ENCODE data around the gene MICAL3. TPM values are rescaled to one million over a fixed set of nuclear protein-coding genes. Genes with fewer than 3 reads are reported as not detected.
"Not testable (repeated sequence)": the region's sequence is repeated elsewhere in the genome, so short reads cannot be mapped to it uniquely, and the experiment has no call there.

Gene MICAL3
- 90.4 TPM for total RNA-seq
- long read RNA-seq, partial matches to known transcripts: 4 of 21 reads
- long read RNA-seq, other reads (novel, unspliced or antisense): 16 of 21 reads

DNA sequence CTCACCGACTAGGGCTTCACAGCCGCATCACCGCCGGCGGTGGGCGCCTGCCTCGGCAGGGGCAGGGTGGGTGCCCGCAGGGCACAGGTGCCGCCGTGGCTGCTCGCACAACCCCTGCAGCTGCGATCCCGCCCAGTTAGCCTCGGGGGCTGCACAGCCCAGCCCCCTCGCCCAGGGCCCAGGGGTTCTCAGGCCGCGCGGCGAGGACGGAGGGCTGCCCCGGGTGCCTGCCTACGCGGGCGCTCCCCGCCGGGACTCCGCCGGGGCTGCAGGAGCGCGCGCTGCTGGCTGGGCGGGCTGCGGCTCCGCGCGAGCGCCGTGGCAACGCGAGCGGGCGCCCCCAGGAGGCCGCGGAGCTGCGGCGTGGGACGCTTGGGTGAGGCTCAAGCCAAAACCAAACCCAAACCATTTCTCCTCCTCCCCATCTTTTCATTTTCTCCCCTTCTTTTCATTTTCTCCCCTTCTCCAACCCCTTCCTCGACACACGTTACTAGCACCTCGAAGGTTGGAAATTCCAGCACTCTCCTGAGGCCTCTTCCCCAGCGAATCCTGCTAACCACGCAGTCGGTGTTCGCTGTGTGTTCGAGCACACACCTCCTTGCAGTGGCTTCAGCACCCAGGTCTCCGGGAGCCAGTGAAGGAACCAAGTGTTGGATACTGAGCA lies at the start of gene MICAL3:
TSS of gene MICAL3 (minus strand) at position 286 of the 664 bp plus-strand sequence. CDS start 117,749 bp downstream, outside the sequence.
- ATAC-seq (peak; percentile 88), DNase-seq (peak; percentile 86)
- intact Hi-C loops (cut with micrococcal nuclease): loop anchor here (10.0 kb wide), 1 partner anchor 50 kb away; the partner anchor contains the start of gene PEX26

GRCh38 chr22:18073927-18074326 lies 49.6 kb upstream of the MICAL3 start:
- intact Hi-C loops (cut with micrococcal nuclease): loop anchor here (10.0 kb wide), 2 partner anchors 49 to 179 kb away; partner anchors contain the start of gene MICAL3
- not testable (repeated sequence) for ATAC-seq, DNase-seq

DNA sequence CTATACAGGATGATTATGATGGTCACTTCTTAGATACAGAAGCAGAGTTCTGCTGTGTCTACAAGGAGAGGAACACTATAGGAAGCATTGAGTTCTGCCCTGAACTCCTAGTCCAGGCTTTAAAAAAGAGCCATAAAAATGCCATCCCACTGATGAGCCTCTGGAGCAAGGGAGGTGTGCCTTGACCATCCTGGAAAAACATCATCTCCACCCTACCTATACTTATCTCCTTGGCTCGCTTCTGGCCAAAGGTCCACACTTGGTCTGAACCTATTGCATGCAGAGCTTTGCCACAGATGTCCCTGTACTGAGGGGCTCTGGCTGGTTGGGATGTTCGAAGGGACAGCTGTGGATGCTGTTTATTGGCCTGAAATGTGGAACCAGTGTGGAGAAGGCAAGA lies 49.1 kb upstream of the MICAL3 start:
- no peak for DNase-seq
- no peak for ATAC-seq
- intact Hi-C loops (cut with micrococcal nuclease): loop anchor here (10.0 kb wide), 2 partner anchors 49 to 179 kb away; partner anchors contain the start of gene MICAL3

DNA sequence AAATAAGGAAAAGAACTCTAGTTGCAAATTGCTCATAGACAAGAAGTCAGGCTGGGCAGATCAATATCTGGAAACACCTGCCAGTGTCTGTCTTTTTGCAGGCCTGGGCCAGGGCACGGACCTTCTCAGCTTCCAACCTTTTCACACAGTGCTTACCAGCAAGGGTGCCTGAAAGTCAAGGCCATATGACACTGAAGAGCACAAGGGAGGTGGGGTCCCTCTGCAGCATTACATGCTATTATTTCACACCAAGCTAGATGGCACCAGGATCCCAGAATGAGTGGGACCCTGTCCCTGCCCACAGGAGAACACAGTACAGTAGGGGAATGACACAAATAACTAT lies 47.6 kb upstream of the MICAL3 start:
- intact Hi-C loops (cut with micrococcal nuclease): loop anchor here (10.0 kb wide), 2 partner anchors 47 to 177 kb away; partner anchors contain the start of gene MICAL3
- no peak for ATAC-seq
- no peak for DNase-seq

- not testable (repeated sequence) for ATAC-seq, DNase-seq
- intact Hi-C loops (cut with micrococcal nuclease): loop anchor here (10.0 kb wide), 2 partner anchors 47 to 177 kb away; partner anchors contain the start of gene MICAL3
Observed at GRCh38 chr22:18071307-18071967, 47.1 kb upstream of the MICAL3 start.

DNA sequence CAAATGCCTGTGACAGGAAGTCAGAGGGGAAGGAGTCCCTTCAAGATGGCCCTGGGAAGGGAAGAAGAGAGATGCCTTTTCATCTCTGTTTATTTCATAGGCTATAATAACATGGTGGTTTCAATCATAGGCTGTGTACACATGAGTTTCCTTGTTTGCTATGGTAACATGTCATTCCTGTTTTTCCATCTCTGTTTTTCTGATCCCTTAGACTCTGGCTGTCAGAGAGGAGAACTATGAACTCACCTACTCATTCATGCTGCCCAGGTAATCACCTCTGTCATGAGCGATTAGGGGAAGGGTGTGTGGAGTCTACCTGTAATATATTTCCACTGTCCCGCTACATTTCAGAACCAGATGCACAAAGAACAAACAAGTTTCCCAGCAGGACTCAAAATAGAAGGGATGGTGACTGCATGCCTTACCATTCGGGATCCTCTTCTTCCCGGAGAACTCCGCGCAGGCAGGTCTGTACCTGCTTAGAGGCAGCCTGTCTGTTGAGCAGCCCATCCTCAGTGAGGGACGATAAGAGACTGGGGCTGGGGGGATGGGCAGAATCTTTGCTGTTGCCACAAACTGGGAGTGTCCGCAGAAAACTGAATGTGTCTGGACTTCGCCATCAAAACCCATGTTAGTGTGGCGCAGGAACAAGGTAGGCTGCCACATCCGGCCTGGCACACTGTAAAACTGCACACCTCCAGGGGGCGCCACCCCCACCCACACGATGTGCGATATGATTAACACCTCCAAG lies 46.4 kb upstream of the MICAL3 start:
- ATAC-seq: no peak
- intact Hi-C loops (cut with micrococcal nuclease): loop anchor here (10.0 kb wide), 2 partner anchors 46 to 176 kb away; partner anchors contain the start of gene MICAL3
- DNase-seq: no peak

DNA sequence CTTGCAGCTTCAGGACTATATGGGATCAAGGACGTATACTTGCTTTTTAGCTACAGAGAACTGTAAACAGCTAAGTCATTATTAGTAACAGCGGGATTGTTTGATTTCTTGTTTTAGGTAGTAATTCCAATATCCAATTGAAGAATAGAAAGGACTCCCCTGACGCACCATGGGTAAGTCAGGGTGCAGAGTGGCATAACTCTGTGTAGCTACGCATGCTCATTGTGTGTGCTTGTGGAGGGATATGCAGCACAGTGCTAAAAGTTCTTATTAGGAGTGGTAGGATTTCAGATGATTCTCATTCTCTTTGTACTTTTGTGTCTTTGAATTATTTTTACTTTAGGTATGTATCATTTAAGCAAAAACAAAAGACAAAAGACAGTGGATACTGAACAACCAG lies 45.7 kb upstream of the MICAL3 start:
- ATAC-seq (no peak), DNase-seq (no peak)
- intact Hi-C loops (cut with micrococcal nuclease): loop anchor here (10.0 kb wide), 2 partner anchors 45 to 175 kb away; partner anchors contain the start of gene MICAL3

DNA sequence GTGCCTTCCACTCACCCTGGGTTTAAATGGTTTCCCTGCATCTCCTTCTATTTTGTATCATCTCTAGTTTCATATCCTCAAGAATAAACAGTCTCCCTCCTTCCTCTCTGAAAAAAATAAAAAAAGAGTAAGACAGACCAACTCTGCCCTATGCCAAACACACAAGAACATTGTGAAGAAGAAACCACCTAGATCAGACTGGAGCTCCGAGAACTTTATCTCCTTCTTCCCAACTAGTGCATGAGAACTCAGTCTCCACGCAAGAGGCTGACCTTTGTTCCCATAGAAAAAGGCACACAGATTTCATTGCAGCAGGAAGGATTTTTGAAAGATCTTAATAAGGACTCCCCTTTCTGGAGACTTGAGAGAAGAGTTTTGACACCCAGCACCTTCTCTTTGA lies 44.7 kb upstream of the MICAL3 start:
- ATAC-seq (no peak), DNase-seq (no peak)
- intact Hi-C loops (cut with micrococcal nuclease): no loop called here

GRCh38 chr22:18068381-18068988 lies 44.1 kb upstream of the MICAL3 start:
- intact Hi-C loops (cut with micrococcal nuclease): no loop called here
- DNase-seq: no peak
- ATAC-seq: peak; percentile 91

DNA sequence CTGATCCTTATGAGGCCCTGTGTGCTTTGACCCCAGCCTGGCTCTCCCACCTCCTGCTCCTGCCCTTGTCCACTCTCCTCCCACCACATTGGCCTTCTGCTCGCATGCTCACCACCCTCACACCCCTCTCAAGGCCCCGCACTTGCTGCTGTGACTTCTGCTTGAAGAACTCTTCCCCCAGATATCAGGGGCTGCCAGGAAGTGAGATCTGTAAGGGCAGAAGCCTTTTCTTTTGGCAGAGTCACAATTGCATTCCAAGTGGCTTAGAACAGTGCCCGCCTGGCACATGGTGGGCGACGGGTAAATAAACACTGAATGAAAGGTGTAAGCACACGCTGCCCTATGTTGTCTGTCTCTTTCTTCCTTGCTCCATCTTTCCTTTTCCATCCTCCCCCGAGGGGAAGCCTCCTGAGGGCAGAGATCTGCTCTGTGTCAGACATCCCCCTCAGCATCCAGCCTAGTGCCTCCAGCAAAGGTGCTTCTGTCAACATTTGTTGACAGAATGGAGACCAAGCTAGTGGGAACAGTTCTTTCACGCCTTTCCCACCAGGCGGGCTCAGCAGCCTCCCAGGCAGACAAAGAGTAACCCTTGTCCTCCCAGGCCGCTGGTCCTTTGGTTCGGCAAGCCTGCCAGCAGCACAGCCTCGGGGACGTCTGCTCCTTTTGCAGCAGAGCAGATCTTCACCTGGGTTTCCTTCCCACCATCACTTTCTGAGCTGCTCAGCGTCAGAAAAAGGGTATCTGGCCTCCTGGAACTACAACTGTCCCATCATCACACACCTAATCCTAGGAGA lies 43.4 kb upstream of the MICAL3 start:
- no peak for DNase-seq
- ATAC-seq: peak; percentile 54
- intact Hi-C loops (cut with micrococcal nuclease): no loop called here

GRCh38 chr22:18067121-18067520 lies 42.8 kb upstream of the MICAL3 start:
- no peak for DNase-seq
- intact Hi-C loops (cut with micrococcal nuclease): no loop called here

GRCh38 chr22:18066181-18066859 lies 42.0 kb upstream of the MICAL3 start:
- intact Hi-C loops (cut with micrococcal nuclease): no loop called here
- ATAC-seq: no peak
- DNase-seq: no peak

More at GRCh38 chr22:18067121-18067520, 42.8 kb upstream of the MICAL3 start:
- ATAC-seq: no peak

- no peak for DNase-seq
- intact Hi-C loops (cut with micrococcal nuclease): no loop called here
- ATAC-seq: no peak
Observed at GRCh38 chr22:18065256-18065655, 40.9 kb upstream of the MICAL3 start.

DNA sequence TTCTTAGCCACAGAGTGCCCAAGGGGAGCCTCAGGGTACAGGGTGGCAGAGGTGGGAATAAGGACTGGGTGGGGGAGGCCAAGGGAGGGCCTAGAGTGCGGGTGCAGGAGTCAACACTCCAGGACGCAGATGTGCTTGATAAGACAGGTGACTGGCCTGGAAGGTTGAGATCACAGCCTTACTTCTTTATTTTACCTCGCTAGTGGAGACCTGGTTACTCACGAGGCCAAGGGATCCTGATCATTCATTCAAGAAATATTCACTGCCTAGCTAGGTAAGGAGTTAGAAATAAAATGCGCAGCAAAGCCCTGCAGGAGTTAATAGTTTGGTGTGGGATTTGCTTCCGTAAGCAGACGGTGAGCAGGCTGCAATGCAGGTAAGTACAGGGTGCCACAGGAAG lies 40.3 kb upstream of the MICAL3 start:
- DNase-seq (no peak), ATAC-seq (no peak)
- intact Hi-C loops (cut with micrococcal nuclease): no loop called here

GRCh38 chr22:18063715-18064114 lies 39.4 kb upstream of the MICAL3 start:
- intact Hi-C loops (cut with micrococcal nuclease); DNase-seq; ATAC-seq: not testable (repeated sequence)

- ATAC-seq (no peak), DNase-seq (no peak)
- intact Hi-C loops (cut with micrococcal nuclease): no loop called here
Observed at GRCh38 chr22:18063306-18063705, 38.9 kb upstream of the MICAL3 start.

- DNase-seq (no peak), ATAC-seq (no peak)
- intact Hi-C loops (cut with micrococcal nuclease): no loop called here
Observed at GRCh38 chr22:18062421-18062820, 38.1 kb upstream of the MICAL3 start.
